ENCODE measurements around the gene TBX3.

DNA sequence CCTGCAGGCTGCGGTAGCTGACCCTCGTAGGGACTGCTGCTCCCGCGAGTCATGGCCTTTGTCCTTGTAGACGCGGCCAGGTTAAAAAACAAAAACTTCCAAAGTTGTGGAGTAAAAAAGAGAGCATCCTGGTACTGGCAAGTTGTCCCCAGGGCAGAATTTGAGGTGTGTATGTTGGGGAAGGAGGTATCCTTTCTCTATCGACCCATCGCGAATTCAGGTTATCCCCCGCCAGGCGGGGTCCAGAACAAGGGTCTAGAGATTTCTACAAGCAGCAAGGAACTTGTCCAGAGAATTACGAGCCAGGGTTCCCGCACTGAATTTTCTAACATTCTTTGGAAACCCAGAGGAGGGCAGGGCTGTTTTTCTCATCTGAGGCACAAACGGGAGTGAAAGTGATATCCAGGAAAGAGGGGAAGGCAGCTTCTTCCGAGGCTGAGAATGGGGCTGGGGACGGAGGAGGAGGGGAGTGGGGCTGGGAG, 16.3 kb downstream of the TBX3 start:
- TF ChIP-seq, protein P1, sequence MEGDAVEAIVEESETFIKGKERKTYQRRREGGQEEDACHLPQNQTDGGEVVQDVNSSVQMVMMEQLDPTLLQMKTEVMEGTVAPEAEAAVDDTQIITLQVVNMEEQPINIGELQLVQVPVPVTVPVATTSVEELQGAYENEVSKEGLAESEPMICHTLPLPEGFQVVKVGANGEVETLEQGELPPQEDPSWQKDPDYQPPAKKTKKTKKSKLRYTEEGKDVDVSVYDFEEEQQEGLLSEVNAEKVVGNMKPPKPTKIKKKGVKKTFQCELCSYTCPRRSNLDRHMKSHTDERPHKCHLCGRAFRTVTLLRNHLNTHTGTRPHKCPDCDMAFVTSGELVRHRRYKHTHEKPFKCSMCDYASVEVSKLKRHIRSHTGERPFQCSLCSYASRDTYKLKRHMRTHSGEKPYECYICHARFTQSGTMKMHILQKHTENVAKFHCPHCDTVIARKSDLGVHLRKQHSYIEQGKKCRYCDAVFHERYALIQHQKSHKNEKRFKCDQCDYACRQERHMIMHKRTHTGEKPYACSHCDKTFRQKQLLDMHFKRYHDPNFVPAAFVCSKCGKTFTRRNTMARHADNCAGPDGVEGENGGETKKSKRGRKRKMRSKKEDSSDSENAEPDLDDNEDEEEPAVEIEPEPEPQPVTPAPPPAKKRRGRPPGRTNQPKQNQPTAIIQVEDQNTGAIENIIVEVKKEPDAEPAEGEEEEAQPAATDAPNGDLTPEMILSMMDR (IDR thresholded peaks at IDR 0.05; ENCODE audit: borderline replicate concordance, extremely low read depth, low read length, poor library complexity, severe bottlenecking), result no peak
- no peak for TF ChIP-seq EZH2 (IDR thresholded peaks at IDR 0.05; ENCODE audit: borderline replicate concordance, low read depth, low read length, severe bottlenecking)
